GM21515 (cell line): ENCODE measurements around the gene RIN2.
"Not testable (repeated sequence)": the region's sequence is repeated elsewhere in the genome, so short reads cannot be mapped to it uniquely, and the experiment has no call there.

Source experiments
- ATAC-seq: cut with Tn5 transposase; IDR thresholded peaks from one replicate; pipeline ENCODE4 v1.9.1; 2021; ENCODE audit not compliant: unreplicated experiment

RIN2 gene

GRCh38 chr20:19738951-19739350 is 19.1 kb upstream of the RIN2 start:
- ATAC-seq, result no peak

- no peak for ATAC-seq
Observed at GRCh38 chr20:19739351-19739750, 18.7 kb upstream of the RIN2 start.

- no peak for ATAC-seq
Observed at GRCh38 chr20:19740512-19740911, 17.5 kb upstream of the RIN2 start.

- no peak for ATAC-seq
Observed at GRCh38 chr20:19741924-19742323, 16.1 kb upstream of the RIN2 start.

GRCh38 chr20:19742974-19743639 is 15.0 kb upstream of the RIN2 start:
- no peak for ATAC-seq

- no peak for ATAC-seq
Observed at GRCh38 chr20:19743640-19743995, 14.4 kb upstream of the RIN2 start.

- ATAC-seq, result no peak
Observed at GRCh38 chr20:19745106-19745505, 13.0 kb upstream of the RIN2 start.

GRCh38 chr20:19745584-19745983 is 12.5 kb upstream of the RIN2 start:
- no peak for ATAC-seq

- ATAC-seq, result no peak
Observed at GRCh38 chr20:19746396-19746795, 11.7 kb upstream of the RIN2 start.

- no peak for ATAC-seq
Observed at GRCh38 chr20:19747903-19748302, 10.2 kb upstream of the RIN2 start.

- ATAC-seq, result no peak
Observed at GRCh38 chr20:19748681-19749080, 9.4 kb upstream of the RIN2 start.

- no peak for ATAC-seq
Observed at GRCh38 chr20:19749618-19750071, 8.4 kb upstream of the RIN2 start.

GRCh38 chr20:19750101-19750606 is 7.9 kb upstream of the RIN2 start:
- ATAC-seq, result no peak

- ATAC-seq, result no peak
Observed at GRCh38 chr20:19750907-19751636, 7.0 kb upstream of the RIN2 start.

- not testable (repeated sequence) for ATAC-seq
Observed at GRCh38 chr20:19754201-19754600, 3.9 kb upstream of the RIN2 start.

- no peak for ATAC-seq
Observed at GRCh38 chr20:19756761-19757486, 1.1 kb upstream of the RIN2 start.

- no peak for ATAC-seq
Observed at GRCh38 chr20:19757487-19758132, 448 bp upstream of the RIN2 start.

GRCh38 chr20:19758501-19759331 is 658 bp downstream of the RIN2 start:
- ATAC-seq, result no peak

- no peak for ATAC-seq
Observed at GRCh38 chr20:19760371-19760721, 2.3 kb downstream of the RIN2 start.

GRCh38 chr20:19761326-19761725 is 3.3 kb downstream of the RIN2 start:
- no peak for ATAC-seq

GRCh38 chr20:19761841-19762240 is 3.8 kb downstream of the RIN2 start:
- no peak for ATAC-seq
